ACC112 (cell line): Measurements from ENCODE around the gene MAGEA1.
"Not testable (repeated sequence)": the region's sequence is repeated elsewhere in the genome, so short reads cannot be mapped to it uniquely, and the experiment has no call there.

ENCODE experiments used
- H2AFZ ChIP-seq: fragments of 200-600 bp; sonication (generic); one replicate; pipeline ENCODE4 v1.6.0; 2017; ENCODE audit warnings: antibody characterized with exemption, low read length; ENCODE audit not compliant: unreplicated experiment
- H3K27ac ChIP-seq: fragments of 200-600 bp; sonication (generic); 2 replicates; pipeline ENCODE4 v1.5.1; 2014; ENCODE audit warnings: low read depth, mild to moderate bottlenecking, antibody characterized with exemption, low read length, moderate library complexity
- H3K27me3 ChIP-seq: fragments of 200-600 bp; sonication (generic); 2 replicates; pipeline ENCODE4 v1.6.1; 2014; ENCODE audit warnings: mild to moderate bottlenecking, antibody characterized with exemption, low read length, moderate library complexity, mixed read lengths; ENCODE audit not compliant: insufficient read depth
- H3K36me3 ChIP-seq: fragments of 200-600 bp; sonication (generic); 2 replicates; pipeline ENCODE4 v1.6.1; 2016; ENCODE audit warnings: mild to moderate bottlenecking, antibody characterized with exemption, low read length, moderate library complexity, mixed read lengths; ENCODE audit not compliant: insufficient read depth
- H3K4me1 ChIP-seq: fragments of 200-600 bp; sonication (generic); one replicate; pipeline ENCODE4 v1.6.1; 2016; ENCODE audit warnings: low read length, mixed read lengths; ENCODE audit not compliant: insufficient read depth, unreplicated experiment, control insufficient read depth
- H3K4me3 ChIP-seq: fragments of 200-600 bp; sonication (generic); 2 replicates; pipeline ENCODE4 v1.5.1; 2014; ENCODE audit warnings: mild to moderate bottlenecking, low read depth, low read length
- H3K79me2 ChIP-seq: fragments of 200-600 bp; sonication (generic); one replicate; pipeline ENCODE4 v1.6.0; 2016; ENCODE audit warnings: low read length; ENCODE audit not compliant: control insufficient read depth, unreplicated experiment, insufficient read depth

The MAGEA1 gene, protein sequence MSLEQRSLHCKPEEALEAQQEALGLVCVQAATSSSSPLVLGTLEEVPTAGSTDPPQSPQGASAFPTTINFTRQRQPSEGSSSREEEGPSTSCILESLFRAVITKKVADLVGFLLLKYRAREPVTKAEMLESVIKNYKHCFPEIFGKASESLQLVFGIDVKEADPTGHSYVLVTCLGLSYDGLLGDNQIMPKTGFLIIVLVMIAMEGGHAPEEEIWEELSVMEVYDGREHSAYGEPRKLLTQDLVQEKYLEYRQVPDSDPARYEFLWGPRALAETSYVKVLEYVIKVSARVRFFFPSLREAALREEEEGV

DNA sequence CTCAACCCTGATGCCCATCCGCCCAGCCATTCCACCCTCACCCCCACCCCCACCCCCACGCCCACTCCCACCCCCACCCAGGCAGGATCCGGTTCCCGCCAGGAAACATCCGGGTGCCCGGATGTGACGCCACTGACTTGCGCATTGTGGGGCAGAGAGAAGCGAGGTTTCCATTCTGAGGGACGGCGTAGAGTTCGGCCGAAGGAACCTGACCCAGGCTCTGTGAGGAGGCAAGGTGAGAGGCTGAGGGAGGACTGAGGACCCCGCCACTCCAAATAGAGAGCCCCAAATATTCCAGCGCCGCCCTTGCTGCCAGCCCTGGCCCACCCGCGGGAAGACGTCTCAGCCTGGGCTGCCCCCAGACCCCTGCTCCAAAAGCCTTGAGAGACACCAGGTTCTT lies at the start of gene MAGEA1:
TSS of gene MAGEA1 (plus strand) at position 154 of the 400 bp plus-strand sequence. CDS start 3,106 bp downstream, outside the sequence.
- Histone ChIP-seq H3K27me3 (no peaks in the 10 kb centered on the region), H3K4me3 (no peak within 1 kb of the TSS), H2AFZ (no peak within 1 kb of the TSS), H3K27ac (no peak within 1 kb of the TSS), H3K36me3 (no peaks in the 10 kb centered on the region), H3K4me1 (no peaks in the 10 kb centered on the region), H3K79me2 (no peaks in the 10 kb centered on the region)

DNA sequence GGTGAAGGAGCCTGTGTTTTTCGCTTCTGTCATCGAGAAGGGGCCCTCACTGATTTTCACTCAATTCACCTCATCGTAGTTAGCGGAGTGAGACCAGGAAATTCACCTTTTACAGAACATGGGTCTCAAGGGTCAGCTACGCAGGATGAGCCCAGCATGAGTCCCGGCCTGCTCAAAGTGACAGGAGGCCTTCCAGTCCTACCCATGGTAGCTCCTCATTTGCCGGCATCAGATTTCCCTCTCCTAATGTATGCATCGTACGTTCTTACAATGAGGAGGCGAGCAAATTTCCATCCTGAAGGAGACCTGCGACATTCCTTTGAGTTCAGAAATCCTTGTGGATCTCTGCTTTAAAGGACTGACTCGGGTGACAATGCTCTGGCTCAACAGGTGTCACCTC lies 46.2 kb upstream of the MAGEA1 start:
- not testable (repeated sequence) for H3K27me3 ChIP-seq, H3K36me3 ChIP-seq, H3K79me2 ChIP-seq, H3K4me3 ChIP-seq, H2AFZ ChIP-seq, H3K4me1 ChIP-seq, H3K27ac ChIP-seq

DNA sequence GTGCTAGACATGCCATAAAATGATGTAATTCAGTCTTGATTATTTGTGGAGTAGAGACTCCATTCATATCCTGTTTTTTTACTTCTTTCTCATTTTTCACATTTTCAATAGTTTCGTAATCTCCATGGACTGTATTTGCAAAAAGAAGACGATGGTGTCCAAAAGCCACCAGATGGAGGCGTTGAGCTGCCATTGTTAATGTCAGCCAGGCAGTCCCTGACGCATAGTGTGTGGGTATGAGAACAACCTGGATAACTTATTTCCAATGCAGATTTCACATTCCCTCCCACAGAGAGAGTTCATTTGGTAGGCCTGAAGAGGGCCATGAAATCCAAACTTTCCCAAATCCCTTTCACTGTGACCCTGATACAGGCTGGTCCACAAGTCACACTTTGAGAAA lies 40.0 kb upstream of the MAGEA1 start:
- not testable (repeated sequence) for H3K4me3 ChIP-seq, H3K4me1 ChIP-seq, H2AFZ ChIP-seq, H3K27me3 ChIP-seq, H3K27ac ChIP-seq, H3K36me3 ChIP-seq, H3K79me2 ChIP-seq

DNA sequence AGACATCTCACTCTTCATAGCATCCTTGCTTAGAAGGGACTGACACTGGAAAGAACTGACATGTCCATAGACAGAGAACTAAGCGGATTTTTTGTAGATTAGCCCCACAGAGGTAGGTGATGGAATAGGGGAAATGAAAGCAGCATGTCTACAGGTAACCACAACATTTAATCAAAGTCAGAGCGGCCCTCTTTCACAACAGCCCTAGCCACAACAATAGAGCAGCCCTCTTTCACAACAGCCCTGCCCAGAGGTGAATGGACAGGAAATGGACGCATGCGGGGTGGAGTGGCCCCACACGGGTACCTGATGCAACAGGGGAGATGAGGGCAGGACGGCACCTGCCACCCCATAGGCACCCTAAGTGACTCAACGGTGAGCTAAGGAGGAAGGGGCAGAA lies 32.8 kb upstream of the MAGEA1 start:
- H3K4me1 ChIP-seq, H3K27ac ChIP-seq, H3K27me3 ChIP-seq, H3K4me3 ChIP-seq, H3K79me2 ChIP-seq, H3K36me3 ChIP-seq, H2AFZ ChIP-seq: not testable (repeated sequence)

DNA sequence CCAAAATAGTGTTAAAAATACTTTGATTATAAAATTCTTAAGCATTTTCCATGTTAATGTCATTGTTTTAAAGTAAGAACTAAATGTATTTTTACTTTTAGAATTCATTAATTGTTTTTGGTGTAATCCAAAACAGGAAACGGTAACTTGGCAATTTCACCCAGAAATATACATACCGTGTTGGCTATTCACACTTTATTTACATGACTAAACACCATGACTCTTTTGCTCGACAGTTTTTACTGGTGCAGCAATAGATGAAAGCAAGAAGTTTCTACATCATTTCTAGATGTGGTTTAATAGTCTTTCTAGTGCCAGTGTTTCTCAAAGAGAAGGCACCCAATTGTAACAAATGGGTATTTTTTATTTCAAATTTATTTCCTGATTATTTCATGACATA lies 25.6 kb upstream of the MAGEA1 start:
- H2AFZ ChIP-seq: no peak overlapping the region
- no peaks in the 10 kb centered on the region for H3K79me2 ChIP-seq
- no peak overlapping the region for H3K4me3 ChIP-seq
- H3K4me1 ChIP-seq: no peaks in the 10 kb centered on the region
- H3K36me3 ChIP-seq: no peaks in the 10 kb centered on the region
- H3K27me3 ChIP-seq: peaks cover 26% of the 10 kb centered on the region
- no peak overlapping the region for H3K27ac ChIP-seq

DNA sequence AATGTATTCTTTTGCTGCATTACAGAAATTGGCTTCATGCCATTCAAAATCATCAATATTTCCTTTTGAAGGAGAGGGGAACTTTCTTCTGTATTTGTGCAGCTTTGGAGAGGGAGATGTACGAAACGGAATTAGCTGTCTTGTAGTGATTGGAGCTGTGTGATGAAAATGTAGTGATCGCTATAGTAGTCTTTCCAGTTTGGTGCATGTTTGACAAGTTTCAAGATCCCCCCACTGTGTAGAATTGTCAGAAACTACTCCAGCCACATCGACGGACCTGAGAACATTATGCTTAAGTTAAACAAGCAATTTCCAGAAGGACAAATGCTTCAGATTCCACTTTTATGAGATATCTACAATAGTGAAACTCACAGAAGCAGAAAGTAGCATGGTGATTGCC lies 21.6 kb upstream of the MAGEA1 start:
- Histone ChIP-seq H3K79me2 (no peaks in the 10 kb centered on the region), H3K4me3 (no peak overlapping the region), H3K4me1 (no peaks in the 10 kb centered on the region), H3K27ac (no peak overlapping the region), H3K27me3 (peaks cover 22% of the 10 kb centered on the region), H2AFZ (no peak overlapping the region), H3K36me3 (no peaks in the 10 kb centered on the region)

DNA sequence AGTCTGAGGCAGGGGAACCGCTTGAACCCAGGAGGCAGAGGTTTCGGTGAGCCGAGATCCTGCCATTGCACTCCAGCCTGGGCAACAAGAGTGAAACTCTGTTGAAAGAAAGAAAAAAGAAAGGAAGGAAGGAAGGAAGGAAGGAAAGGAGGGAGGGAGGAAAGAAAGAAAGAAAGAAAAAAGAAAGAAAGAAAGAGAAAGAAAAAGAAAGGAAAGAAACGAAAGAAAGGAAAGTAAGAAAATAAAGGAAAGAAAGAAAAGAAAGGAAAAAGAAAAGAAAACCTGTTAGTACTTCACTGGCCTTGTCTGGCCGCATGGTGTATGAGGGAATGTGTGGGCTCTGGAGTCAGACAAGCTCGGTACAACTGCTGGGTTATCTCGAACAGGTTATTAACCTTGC lies 20.8 kb upstream of the MAGEA1 start:
- H3K4me1 ChIP-seq: no peaks in the 10 kb centered on the region
- H2AFZ ChIP-seq: no peak overlapping the region
- peaks cover 22% of the 10 kb centered on the region for H3K27me3 ChIP-seq
- no peak overlapping the region for H3K4me3 ChIP-seq
- H3K79me2 ChIP-seq: no peaks in the 10 kb centered on the region
- no peak overlapping the region for H3K27ac ChIP-seq
- no peaks in the 10 kb centered on the region for H3K36me3 ChIP-seq

DNA sequence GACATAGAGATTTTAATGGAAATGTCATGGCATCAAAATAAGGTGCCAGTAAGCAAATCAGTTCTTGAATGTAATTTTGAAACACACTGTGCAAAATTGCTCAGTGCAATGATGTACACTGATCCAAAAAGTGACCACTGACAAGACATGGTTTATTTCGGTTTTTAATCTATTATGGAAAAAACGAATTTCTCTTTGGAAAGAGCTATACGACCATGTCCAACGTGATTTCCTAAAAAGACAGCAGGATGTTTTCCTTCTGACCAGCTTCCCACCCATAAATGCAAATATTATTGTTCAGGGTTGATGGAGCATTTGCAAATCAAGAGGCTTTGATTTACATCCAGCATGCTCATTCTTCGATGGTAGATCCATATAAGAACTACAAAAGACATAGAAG lies 17.1 kb upstream of the MAGEA1 start:
- Histone ChIP-seq H2AFZ (no peak overlapping the region), H3K36me3 (no peaks in the 10 kb centered on the region), H3K4me1 (no peaks in the 10 kb centered on the region), H3K4me3 (no peak overlapping the region), H3K27me3 (peaks cover 8% of the 10 kb centered on the region), H3K27ac (no peak overlapping the region), H3K79me2 (no peaks in the 10 kb centered on the region)

DNA sequence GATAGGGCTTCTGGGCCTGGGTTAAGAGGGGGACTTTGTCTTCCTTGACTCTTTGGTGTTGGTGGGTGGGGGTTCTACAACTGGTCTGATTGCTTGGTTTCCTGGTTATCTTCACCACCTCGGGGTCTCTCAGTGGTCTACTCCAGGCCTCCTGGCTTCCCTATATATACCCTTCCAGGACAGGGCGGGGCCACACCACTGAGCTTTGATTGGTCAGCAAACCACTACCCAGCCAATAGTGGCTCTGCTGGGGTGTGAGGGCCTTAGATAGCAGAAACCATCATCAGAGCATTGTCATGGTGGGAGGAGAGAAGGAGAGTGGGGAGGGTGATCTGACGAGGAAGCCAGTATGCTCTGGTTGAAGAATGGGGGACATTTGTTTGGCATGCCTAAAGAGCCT lies 14.4 kb upstream of the MAGEA1 start:
- Histone ChIP-seq H2AFZ (no peak overlapping the region), H3K79me2 (no peaks in the 10 kb centered on the region), H3K4me3 (no peak overlapping the region), H3K4me1 (no peaks in the 10 kb centered on the region), H3K27ac (no peak overlapping the region), H3K27me3 (no peaks in the 10 kb centered on the region), H3K36me3 (no peaks in the 10 kb centered on the region)

DNA sequence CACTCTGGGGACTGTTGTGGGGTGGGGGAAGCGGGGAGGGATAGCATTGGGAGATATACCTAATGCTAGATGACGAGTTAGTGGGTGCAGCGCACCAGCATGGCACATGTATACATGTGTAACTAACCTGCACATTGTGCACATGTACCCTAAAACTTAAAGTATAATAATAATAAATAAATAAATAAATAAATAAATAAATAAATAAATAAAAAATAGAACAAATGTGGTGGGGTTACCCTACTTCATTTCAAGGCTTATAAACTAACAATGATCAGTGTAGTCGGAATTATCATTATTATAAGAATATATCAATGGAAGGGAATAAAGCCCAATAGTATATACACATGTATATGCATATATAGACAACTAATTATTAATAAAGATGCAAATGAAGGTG lies 10.7 kb upstream of the MAGEA1 start:
- H3K4me3 ChIP-seq, H3K27me3 ChIP-seq, H3K4me1 ChIP-seq, H3K36me3 ChIP-seq, H3K79me2 ChIP-seq, H2AFZ ChIP-seq, H3K27ac ChIP-seq: not testable (repeated sequence)

DNA sequence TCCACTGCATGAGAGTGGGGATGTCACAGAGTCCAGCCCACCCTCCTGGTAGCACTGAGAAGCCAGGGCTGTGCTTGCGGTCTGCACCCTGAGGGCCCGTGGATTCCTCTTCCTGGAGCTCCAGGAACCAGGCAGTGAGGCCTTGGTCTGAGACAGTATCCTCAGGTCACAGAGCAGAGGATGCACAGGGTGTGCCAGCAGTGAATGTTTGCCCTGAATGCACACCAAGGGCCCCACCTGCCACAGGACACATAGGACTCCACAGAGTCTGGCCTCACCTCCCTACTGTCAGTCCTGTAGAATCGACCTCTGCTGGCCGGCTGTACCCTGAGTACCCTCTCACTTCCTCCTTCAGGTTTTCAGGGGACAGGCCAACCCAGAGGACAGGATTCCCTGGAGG lies 2.7 kb downstream of the MAGEA1 start:
- Histone ChIP-seq H3K27me3 (no peaks in the 10 kb centered on the region), H3K4me3 (no peak overlapping the region), H3K4me1 (no peaks in the 10 kb centered on the region), H3K27ac (no peak overlapping the region), H3K36me3 (no peaks in the 10 kb centered on the region), H3K79me2 (no peaks in the 10 kb centered on the region), H2AFZ (no peak overlapping the region)
